Left kidney (tissue), 2 donors: ENCODE measurements around the gene SPACA7. TPM values are rescaled to one million over a fixed set of nuclear protein-coding genes. Genes with fewer than 3 reads are reported as not detected.

Experiments used
- DNase-seq: peaks from one replicate; pipeline ENCODE4 v3.0.0-alpha.2; 2013
- polyA plus RNA-seq: library from polyadenylated mRNA; unstranded; fragments of 120-200 nt; gene quantifications from one replicate; pipeline ENCODE4 v1.2.1, GENCODE V29; 2013; ENCODE audit not compliant: insufficient read length

The SPACA7 gene
- polyA plus RNA-seq, 1 donor = not detected

GRCh38 chr13:112448621-112449544 is 72.7 kb downstream of the SPACA7 start:
- DNase-seq = no peak

DNA sequence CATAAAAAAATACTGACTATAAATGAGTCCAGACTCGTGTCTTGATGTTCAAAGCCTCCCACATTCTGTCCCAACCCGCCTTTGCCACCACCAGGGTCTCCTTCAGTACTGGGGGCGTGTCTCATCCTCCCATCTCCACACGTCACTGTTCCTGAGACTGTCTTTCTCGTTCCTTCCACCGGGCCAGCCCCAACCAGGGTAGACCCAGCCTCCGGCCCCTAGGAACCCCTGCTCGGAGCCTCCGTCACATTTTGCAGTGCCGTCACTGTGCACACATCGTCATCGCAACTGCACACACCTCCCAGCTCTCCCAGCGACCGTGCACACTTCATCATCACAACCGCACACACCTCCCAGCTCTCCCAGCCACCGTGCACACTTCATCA is 73.4 kb downstream of the SPACA7 start:
- DNase-seq = no peak

DNA sequence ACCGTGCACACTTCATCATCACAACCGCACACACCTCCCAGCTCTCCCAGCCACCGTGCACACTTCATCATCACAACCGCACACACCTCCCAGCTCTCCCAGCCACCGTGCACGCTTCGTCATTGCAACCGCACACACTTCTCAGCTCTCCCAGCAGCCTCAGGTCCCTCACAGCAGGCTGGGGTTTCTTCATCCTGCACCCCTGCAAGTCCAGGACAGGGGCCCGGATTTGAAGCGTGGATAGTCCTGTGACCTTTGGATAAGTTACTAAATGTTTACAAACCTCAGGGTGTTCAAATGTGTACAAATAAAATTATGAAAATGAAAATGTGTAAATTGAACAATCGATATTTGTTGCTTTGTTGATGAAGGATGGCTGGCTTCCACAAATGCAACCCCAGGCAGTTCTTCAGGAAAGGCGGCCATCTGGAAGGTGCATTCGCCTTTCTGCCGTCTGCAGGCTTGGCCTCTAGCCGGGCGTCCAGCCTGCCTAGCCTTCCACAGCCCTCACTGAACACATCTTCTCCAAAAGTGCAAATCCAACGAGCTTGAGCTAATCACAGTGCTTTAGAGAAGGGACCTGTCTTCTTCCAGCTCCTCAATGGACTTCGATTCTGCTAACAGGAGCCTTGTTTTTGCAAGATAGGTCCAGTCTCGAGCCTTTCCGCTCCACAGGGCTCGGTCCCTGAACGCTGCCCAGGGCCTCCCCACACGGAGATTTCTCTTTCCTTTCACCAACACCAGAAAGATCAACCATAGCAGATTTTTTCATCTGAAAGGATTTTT is 74.2 kb downstream of the SPACA7 start:
- no peak for DNase-seq

DNA sequence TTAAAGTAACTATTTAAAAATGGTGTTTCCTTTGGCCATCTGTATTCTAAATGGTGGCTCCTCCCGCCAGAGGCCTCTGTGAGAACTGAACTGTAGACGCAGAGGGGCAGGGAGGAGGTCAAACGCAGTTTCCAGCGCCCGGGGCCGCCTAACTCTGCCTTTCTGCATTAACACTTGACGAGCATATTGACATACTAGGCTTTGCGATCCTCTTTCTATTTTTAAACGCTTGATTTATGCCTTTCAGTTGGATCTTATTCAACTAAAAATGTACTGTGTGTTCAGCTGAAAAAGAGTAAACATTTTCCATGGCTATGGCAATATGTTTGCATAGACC is 74.7 kb downstream of the SPACA7 start:
- DNase-seq = peak; percentile 19

DNA sequence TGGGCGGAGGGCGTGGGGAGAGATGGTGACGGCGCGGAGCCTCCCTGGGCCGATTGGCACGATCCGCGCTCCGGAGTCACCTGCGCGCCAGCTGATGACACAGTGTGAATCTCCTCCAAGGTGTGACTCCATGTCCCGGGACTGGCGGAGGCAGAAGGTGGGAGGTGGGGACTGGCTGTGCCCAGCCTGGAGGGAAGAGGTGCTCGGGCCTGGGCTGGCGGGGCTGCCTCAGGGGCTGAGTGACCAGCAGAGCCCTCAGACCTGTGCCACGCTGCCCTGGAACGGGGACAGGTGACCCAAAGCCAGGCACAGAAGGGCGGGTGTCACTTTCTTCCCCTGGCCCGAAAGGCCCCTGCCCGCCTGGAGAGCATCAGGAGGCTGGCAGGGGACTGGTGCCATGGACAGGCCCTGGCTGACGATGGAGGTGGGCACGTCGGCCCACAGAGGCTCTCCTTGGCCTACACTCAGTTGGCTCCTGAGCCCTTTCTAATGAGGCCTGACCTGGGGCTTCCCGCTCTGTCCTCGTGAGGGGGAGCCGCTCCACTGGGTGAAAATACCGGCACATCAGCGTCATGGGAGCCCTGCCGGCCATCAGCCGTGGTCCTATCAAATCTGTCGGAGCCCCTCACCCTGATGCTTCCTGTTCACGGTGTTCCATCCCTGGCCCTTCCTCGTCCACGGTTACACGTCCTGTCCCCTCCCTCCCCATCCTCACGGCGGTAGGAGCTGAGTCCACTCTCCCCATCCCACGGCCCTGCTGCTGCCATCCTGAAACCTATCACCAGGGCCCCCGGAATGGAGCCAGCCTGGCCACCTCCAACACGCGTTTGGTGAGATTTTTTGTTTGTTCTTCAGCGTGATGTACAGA is 75.6 kb downstream of the SPACA7 start:
- no peak for DNase-seq

DNA sequence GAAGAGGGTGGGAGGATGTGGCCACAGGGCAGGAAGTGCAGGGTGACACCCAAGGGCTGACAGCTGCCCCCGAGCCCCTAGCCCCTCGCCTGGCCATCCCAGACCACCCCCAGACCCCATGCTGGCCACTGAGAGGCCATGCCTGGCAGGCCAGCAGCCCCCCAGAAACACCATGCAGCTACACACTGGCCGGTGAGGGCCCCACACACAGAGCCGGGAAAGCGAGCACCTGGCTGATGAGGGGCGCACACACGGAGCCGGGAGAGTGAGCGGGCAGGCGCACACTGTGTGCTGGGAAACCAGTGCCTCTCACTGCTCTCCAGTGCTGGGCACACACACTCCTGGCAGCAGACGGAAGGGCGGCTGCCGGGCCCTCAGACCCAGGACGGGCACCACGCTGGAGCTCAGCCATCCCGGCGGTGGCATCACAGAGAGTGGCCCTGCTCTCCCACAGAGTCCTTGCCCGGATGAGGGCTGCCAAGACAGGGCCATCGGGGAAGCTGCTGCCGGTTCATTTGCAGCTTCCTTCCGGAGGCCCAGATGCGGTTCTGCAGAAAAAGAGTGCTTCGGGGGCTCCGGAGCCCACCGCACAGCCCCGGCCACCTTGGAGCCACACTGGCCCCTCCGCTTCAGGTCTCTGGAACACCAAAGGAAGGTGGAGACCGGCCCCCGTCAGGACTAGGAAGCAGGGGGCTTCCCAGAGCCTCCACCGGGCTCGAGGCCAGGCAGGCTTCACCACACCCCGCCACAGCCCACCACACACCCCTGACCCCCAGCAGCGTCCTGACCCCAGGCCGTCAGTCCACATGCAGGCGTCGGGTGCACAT is 76.4 kb downstream of the SPACA7 start:
- no peak for DNase-seq

DNA sequence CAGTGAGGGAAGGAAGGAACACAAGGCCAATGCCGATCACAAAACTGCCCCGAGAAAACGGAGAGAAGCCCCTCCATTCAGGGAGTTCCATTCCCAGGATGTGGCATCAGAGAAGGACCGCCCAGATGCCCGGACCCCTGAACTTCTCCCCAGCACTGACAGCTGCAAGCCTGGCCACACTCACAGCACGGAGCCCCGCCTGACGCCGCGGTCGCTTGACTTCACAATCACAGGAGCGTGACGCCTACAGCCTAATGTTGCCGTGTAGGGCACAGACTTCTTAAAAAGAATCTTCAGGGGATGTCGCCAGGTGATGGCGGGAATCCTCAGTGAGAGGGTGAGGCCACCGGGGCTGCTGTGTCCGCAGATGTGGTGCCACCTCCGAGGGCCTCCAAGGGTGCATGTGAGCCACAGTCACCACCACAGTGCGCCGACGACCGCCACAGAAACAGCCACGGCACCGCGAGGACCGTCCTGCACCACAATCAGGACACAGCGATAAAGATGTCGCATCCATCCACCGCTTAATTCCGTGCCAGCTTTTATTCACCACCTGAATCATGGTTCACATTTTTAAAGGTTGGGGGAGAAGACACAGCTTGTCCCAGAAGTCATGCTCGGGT is 77.2 kb downstream of the SPACA7 start:
- no peak for DNase-seq

- no peak for DNase-seq
These were observed 77.9 kb downstream of the SPACA7 start for GRCh38 chr13:112453874-112454647.

DNA sequence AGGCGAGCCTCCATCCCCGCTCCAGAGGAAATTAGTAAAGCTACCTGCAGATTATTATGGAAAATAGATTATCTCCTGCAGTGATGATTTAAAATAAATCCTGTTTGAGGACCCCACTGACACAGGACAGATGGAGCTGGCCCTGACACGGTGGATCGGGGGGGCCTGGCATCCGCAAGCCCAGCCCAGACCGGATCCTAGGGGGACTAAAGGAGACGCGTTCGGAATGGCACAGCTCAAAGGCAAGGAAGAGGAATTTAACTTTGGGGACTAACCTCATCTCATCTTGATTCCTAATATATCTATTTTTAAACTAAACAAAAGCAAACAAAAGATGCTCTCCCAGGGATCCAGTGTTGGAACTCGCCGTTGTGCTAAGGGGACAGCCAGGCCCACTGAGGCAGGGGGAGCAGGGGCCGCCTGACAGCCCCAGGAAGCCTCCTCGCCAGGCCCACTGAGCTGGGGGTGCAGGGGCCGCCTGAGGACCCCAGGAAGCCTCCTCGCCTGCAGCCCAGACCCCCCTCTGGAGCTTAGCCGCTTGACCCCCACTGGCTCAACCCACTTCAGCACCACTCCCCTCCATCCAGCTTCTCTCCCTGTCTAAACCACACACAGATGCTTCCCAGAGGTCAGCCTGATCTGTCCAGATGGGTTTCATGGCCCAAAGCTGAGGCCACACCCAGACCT is 78.6 kb downstream of the SPACA7 start:
- no peak for DNase-seq

DNA sequence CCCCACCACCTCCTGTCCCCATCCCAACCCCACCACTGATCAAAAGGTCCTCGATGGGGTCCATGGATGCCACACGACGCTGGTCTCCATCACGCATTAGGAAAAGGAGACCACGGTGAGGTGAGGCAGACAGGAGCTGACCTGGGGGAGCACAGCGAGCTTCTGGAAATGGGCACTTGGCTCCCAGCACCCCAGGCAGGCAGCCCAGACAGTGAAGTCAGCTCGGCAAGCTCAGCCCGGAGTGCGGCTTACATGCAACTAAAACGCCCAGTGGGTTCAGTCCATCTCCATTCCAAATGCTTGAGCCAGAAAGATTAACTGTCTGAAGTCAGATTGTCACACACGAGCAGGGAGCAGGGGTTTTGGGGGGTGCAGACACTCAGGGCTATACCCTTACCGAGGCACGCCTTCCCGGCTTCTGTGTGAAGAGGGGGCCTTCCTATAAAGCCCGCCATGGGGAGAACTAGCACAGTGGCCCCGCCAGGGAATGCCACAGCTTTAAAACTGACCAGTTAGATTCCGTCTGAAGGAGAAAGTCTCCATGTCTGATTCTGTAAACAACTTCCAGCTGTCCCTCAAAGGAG is 79.4 kb downstream of the SPACA7 start:
- DNase-seq = no peak

DNA sequence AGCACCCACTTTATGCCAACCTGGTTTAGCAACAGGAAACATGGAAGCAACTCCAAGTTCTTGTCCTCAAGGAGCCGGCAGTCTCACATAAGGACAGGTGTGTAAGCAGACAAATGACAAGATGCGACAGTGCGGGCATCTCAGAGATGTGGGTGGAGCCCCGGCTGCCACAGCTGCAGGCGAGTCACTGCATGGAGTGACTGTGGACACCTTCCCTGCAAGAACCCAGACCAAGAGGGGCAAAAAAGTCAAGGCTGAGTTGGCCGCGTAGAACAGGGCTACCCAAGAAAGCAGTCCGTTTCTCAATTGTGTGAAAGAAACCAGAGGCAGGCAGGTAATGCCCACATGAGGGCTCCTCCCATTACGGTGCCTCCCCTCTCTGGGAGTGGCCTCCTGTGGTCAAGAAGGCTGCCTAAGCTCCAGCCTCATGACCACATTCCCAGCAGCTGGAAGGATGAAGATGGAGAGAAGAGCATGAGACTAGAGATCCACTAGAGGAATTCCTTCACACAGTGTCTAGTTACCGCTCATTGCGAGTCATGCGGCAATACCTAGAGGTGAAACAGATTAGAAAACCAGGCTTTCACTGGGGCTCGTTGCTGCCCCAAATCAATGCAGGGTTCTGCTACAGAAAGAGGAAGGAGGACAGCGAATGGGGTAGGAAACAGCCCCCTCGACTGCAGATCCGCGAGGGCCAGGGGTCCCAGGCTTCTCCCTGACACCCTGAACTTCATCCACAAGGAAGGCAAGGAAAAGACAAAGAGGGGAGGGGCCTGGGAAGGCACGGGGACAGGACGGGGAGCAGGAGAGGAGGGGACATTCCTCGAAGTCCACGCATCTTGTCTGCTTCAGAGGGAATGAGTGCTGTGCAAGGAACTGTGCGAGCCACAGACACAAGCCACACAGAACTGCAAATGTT is 80.2 kb downstream of the SPACA7 start:
- no peak for DNase-seq

DNA sequence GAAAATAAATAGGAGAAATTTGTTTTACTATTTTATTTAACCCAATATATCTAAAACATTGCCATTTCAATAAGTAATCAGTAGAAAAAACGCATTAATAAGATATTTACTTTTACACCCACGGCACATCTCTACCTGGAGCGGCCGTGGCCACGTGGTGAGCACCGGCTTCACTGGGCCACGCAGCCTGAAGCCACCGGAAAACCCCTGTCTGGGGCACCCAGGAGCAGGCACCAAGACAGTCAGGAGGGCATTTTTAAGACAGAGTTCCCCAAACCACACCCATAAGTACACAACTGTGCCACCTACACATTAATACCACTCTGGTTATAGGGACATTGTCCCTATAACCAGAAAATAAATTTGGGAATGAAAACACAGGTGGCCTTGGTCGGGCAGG is 80.9 kb downstream of the SPACA7 start:
- no peak for DNase-seq

- DNase-seq = no peak
These were observed 81.3 kb downstream of the SPACA7 start for GRCh38 chr13:112457485-112457884.

DNA sequence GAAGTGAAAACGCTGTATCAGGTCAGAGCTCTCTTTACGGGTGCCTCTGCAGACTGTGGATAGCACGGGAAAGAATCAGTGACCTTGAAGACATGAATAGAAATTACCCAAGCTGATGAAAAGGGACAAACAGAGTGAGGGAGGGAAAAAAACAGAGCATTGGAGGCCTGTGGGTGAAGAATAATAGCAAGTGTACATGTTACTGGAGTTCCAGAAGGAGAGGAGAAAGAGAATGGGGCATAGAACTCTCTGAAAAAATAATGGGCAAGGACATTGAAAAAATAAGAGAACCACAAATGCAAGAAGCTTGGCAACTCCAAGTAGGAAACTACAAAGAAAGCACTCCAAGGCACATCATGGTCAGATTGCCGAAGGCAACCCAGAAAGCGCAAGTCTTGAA is 86.3 kb downstream of the SPACA7 start:
- DNase-seq = no peak

- no peak for DNase-seq
These were observed 88.6 kb downstream of the SPACA7 start for GRCh38 chr13:112464720-112465119.

- DNase-seq = no peak
These were observed 89.3 kb downstream of the SPACA7 start for GRCh38 chr13:112465251-112466131.
